ENCODE measurements around the gene CFAP68. TPM values are rescaled to one million over a fixed set of nuclear protein-coding genes. Genes with fewer than 3 reads are reported as not detected.
A peak's percentile ranks its signal among the peaks of the same experiment; 100 is the strongest.

The CFAP68 gene
- total and polyA plus RNA-seq, 2 of the 13 experiments (the other 11 are each of a cell fraction or from before 2014, with no cell fraction given) = 22.2 to 25.6 TPM

- TF ChIP-seq, protein P1, sequence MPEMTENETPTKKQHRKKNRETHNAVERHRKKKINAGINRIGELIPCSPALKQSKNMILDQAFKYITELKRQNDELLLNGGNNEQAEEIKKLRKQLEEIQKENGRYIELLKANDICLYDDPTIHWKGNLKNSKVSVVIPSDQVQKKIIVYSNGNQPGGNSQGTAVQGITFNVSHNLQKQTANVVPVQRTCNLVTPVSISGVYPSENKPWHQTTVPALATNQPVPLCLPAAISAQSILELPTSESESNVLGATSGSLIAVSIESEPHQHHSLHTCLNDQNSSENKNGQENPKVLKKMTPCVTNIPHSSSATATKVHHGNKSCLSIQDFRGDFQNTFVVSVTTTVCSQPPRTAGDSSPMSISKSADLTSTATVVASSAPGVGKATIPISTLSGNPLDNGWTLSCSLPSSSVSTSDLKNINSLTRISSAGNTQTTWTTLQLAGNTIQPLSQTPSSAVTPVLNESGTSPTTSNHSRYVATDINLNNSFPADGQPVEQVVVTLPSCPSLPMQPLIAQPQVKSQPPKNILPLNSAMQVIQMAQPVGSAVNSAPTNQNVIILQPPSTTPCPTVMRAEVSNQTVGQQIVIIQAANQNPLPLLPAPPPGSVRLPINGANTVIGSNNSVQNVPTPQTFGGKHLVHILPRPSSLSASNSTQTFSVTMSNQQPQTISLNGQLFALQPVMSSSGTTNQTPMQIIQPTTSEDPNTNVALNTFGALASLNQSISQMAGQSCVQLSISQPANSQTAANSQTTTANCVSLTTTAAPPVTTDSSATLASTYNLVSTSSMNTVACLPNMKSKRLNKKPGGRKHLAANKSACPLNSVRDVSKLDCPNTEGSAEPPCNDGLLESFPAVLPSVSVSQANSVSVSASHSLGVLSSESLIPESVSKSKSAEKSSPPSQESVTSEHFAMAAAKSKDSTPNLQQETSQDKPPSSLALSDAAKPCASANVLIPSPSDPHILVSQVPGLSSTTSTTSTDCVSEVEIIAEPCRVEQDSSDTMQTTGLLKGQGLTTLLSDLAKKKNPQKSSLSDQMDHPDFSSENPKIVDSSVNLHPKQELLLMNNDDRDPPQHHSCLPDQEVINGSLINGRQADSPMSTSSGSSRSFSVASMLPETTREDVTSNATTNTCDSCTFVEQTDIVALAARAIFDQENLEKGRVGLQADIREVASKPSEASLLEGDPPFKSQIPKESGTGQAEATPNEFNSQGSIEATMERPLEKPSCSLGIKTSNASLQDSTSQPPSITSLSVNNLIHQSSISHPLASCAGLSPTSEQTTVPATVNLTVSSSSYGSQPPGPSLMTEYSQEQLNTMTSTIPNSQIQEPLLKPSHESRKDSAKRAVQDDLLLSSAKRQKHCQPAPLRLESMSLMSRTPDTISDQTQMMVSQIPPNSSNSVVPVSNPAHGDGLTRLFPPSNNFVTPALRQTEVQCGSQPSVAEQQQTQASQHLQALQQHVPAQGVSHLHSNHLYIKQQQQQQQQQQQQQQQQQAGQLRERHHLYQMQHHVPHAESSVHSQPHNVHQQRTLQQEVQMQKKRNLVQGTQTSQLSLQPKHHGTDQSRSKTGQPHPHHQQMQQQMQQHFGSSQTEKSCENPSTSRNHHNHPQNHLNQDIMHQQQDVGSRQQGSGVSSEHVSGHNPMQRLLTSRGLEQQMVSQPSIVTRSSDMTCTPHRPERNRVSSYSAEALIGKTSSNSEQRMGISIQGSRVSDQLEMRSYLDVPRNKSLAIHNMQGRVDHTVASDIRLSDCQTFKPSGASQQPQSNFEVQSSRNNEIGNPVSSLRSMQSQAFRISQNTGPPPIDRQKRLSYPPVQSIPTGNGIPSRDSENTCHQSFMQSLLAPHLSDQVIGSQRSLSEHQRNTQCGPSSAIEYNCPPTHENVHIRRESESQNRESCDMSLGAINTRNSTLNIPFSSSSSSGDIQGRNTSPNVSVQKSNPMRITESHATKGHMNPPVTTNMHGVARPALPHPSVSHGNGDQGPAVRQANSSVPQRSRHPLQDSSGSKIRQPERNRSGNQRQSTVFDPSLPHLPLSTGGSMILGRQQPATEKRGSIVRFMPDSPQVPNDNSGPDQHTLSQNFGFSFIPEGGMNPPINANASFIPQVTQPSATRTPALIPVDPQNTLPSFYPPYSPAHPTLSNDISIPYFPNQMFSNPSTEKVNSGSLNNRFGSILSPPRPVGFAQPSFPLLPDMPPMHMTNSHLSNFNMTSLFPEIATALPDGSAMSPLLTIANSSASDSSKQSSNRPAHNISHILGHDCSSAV (CRISPR knock-in tag; IDR thresholded peaks at IDR 0.05; ENCODE audit: borderline replicate concordance) = no peak
- TF ChIP-seq, protein P2, sequence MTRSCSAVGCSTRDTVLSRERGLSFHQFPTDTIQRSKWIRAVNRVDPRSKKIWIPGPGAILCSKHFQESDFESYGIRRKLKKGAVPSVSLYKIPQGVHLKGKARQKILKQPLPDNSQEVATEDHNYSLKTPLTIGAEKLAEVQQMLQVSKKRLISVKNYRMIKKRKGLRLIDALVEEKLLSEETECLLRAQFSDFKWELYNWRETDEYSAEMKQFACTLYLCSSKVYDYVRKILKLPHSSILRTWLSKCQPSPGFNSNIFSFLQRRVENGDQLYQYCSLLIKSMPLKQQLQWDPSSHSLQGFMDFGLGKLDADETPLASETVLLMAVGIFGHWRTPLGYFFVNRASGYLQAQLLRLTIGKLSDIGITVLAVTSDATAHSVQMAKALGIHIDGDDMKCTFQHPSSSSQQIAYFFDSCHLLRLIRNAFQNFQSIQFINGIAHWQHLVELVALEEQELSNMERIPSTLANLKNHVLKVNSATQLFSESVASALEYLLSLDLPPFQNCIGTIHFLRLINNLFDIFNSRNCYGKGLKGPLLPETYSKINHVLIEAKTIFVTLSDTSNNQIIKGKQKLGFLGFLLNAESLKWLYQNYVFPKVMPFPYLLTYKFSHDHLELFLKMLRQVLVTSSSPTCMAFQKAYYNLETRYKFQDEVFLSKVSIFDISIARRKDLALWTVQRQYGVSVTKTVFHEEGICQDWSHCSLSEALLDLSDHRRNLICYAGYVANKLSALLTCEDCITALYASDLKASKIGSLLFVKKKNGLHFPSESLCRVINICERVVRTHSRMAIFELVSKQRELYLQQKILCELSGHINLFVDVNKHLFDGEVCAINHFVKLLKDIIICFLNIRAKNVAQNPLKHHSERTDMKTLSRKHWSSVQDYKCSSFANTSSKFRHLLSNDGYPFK (CRISPR knock-in tag; IDR thresholded peaks at IDR 0.05; ENCODE audit: borderline replicate concordance) = peak; percentile 68; the same call in 1 of the 2 replicates
- TF ChIP-seq, protein P3, sequence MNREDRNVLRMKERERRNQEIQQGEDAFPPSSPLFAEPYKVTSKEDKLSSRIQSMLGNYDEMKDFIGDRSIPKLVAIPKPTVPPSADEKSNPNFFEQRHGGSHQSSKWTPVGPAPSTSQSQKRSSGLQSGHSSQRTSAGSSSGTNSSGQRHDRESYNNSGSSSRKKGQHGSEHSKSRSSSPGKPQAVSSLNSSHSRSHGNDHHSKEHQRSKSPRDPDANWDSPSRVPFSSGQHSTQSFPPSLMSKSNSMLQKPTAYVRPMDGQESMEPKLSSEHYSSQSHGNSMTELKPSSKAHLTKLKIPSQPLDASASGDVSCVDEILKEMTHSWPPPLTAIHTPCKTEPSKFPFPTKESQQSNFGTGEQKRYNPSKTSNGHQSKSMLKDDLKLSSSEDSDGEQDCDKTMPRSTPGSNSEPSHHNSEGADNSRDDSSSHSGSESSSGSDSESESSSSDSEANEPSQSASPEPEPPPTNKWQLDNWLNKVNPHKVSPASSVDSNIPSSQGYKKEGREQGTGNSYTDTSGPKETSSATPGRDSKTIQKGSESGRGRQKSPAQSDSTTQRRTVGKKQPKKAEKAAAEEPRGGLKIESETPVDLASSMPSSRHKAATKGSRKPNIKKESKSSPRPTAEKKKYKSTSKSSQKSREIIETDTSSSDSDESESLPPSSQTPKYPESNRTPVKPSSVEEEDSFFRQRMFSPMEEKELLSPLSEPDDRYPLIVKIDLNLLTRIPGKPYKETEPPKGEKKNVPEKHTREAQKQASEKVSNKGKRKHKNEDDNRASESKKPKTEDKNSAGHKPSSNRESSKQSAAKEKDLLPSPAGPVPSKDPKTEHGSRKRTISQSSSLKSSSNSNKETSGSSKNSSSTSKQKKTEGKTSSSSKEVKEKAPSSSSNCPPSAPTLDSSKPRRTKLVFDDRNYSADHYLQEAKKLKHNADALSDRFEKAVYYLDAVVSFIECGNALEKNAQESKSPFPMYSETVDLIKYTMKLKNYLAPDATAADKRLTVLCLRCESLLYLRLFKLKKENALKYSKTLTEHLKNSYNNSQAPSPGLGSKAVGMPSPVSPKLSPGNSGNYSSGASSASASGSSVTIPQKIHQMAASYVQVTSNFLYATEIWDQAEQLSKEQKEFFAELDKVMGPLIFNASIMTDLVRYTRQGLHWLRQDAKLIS (CRISPR knock-in tag; IDR thresholded peaks at IDR 0.05) = no peak
- no peak for TF ChIP-seq ZNF280D (CRISPR knock-in tag; IDR thresholded peaks at IDR 0.05)
- TF ChIP-seq ZNF781 (CRISPR knock-in tag; IDR thresholded peaks at IDR 0.05; ENCODE audit: borderline replicate concordance, not compliant biosample characterization) = peak; percentile 46
- TF ChIP-seq ZNF263 (CRISPR knock-in tag; IDR thresholded peaks at IDR 0.05) = peak; percentile 39; the same call in 1 of the 2 replicates
- peak; percentile 67; the same call in 1 of the 2 replicates for TF ChIP-seq NCOR1 (IDR thresholded peaks at IDR 0.05; ENCODE audit: borderline replicate concordance, low read length)
- TF ChIP-seq ZNF709 (CRISPR knock-in tag; IDR thresholded peaks at IDR 0.05) = 0 out of 2 replicates have a peak, but pooled peaks have one; percentile 45
Measured at GRCh38 chr11:111926505-111927391, 47.4 kb downstream of the CFAP68 start (continued).
